Measurements from ENCODE around the gene CSF1R.
A peak's percentile ranks its signal among the peaks of the same experiment; 100 is the strongest.

Gene CSF1R

DNA sequence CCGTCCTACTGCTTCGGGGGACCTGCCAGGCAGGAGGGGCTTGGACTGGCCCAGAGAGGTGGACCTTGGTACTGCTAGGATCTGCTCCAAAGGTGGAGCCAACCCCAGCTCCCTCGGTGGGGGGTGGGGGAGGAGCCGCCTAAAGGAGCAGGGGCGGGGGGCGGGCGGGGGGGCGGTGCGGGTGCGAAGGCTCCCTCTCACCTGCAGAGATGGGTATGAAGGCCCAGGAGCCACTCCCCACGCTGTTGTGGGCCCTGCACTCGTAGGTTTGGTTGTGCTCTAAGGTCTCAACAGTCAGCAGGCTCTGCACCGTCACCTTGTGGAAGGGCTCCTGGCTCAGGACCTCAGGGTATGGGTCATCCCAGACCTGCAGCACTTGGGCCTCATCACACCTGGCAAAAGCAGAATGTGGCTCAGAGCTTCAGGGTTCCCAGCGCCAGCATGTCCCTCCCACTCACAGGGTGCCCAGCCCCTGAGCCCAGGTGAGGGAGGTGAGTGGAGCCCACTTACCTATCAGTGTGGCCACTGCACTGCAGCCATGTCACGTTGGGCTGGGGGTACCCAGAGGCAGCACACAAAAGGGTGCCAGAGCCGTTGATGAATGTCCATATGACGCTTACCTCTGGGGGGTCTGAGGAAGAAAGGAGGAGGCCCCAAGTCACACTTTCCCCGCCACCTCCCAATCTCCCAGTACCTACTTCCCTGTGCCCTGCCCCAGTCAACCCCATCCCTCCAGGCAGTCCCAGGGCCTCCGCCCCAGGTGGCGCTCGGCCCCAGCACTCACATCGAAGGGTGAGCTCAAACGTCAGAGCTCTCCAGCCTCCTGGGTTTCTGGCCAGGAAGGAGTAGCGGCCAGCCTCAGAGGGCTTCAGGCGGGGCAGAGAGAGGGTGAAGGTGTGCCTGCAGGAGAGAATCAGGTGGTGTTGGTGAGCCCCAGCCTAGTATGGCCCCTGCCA, 16.4 kb downstream of the CSF1R start:
- no peak for DNase-seq

DNA sequence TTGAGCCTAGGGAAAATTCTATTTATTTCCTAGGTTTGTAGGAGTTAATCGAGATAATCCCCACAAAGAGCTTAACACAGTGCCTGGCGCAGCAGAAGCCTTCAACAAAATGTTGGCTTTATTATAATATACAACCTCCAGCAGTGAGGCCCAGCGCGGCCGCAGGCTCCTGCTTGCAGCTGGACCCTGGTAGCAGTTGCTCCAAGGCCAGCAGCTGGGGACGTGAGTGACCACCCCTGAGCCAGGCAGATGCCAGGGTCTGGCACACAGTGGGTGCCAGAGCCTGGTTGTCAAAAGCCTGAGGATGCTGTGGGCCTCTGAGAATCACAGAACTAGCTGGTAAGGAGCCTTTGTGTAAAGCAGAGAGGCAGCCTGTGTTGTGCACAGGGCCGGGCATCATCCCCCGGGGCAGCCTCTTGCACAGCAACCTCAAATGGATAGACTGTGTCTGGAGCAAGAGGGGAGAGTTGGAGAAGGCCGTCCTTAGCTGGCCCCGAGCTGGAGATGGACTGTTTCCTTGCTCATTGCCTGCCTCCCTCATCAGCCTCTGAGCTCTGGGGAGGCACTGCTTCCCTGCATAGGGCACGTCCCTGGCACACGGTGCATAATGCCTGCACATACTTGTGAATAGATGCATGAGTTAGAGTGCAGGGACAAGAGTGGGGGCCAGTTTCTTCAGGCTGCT, 17.3 kb downstream of the CSF1R start:
- no peak for DNase-seq

DNA sequence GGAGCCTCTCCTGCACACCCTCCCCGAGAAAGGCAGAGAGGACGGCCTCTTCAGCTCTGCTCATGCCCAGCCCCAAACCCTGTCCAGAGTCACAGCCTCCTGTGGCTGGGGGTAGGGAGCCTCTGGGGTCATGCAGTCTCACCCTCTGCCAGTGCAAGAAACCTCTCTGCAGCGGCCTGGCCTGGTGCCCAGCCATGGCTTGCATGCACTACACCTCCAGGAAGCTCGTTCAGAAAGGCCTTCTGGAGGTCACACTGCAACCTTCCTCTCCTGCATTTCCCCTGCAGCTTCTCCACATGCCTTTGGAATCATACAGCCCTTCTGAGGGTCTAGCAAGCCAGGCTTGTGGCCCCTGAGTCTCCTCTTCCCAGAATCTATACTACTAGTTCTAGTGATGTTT, 17.9 kb downstream of the CSF1R start:
- DNase-seq = no peak

DNA sequence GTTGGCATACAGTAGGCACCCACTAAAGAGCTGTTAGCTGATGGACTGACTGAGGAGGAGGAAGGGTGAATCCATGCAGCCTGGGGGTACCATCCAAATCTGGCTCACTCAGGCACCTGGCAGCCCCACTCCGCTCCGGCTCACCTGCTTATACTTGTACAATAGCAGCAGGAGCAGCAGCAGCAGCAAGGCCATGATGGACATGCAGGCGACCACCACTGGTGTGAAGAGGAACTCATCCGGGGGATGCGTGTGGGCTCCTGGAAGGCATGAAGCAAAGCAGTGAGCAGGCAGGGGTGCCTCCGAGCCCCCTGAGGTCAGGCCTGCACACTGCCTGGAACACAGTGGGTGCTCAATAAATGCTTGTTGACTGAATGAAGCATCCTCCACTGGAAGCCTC, 18.3 kb downstream of the CSF1R start:
- DNase-seq = no peak

DNA sequence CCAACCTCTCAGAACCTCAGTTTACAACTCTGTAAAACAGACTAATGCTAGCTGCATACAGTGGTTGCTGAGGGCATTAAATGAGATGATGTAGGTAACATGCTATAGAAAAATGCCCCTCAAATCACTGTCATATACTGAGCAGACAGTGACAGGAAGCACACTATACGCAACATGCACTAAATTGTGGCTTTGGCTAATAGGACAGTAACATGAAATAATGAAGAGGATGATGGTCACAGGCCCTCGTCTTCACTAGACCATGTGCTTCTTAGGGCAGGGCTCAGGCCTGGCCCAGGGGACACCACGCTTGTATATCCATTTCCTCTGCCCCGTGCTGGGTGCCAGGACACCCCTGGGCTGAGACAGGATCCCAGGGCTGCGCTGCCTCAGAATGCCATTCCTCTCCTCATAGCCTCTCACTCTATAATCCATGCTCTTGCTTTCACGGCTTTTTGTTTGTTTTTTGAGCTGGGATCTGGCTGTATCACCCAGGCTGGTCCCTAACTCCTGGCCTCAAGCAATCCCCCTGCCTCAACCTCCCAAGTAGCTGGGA, 18.9 kb downstream of the CSF1R start:
- no peak for DNase-seq

DNA sequence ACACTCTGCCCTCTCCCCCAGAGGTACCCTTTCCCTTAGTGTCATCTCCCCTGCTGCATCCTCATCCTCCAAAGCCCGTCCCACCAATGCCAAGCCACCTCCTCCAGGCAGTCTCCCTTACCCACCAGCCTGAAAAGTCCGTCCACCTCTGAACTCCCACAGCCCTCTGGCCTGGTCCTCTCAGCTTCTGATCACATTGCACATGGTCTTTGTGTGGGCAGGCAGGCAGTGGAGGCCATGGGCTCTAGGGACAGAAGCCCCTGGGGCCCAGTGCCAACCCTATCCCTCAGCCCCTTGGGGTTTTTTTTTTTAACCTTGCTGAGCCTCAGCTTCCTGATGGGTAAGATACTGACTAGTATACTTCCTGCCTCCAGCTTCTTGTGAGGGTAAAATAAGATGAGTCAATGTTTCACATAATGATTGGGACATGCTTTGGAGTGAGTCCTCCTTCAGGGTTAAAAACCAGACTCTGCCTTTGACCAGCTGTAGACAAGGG, 19.4 kb downstream of the CSF1R start:
- DNase-seq = peak; percentile 73 to 74

DNA sequence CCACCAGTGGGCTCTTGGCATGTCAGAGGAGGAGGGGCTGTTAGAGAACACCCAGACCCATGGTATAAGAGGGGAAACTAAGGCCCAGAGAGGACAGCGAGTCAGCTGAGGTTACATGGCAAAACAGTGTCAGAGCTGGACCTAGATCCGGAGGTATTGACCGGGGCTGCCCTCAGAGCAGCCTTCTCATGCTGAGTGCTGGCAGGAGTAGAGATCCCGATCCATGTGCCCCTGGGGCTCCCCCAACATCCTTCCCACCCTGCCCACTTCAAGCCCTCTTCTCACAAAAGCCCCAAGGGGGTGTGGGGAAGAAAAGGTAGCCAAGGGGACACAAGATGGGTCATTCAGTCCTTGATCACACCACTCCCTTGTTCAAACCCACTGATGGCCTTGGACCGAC, 19.9 kb downstream of the CSF1R start:
- DNase-seq = no peak

DNA sequence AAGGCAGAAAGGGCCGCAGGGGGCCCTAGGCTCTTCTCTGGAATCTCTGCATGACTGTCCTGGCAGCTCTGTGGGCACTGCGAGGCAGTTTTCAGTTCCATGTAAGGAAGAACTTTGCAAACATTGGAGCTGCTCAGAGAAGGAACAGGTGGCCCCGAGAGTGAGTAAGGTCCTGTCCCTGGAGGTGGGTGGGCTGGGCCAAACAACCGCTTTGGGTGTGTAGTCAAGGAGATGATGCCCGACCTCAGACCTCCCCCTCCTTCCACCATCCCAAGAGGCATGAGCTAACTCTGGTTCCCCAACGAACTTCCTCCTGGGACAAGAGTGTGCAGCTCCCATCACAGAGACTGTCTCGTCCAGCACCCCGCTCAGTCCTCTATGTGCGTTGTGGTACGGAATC, 20.5 kb downstream of the CSF1R start:
- DNase-seq = peak; percentile 76 to 90

DNA sequence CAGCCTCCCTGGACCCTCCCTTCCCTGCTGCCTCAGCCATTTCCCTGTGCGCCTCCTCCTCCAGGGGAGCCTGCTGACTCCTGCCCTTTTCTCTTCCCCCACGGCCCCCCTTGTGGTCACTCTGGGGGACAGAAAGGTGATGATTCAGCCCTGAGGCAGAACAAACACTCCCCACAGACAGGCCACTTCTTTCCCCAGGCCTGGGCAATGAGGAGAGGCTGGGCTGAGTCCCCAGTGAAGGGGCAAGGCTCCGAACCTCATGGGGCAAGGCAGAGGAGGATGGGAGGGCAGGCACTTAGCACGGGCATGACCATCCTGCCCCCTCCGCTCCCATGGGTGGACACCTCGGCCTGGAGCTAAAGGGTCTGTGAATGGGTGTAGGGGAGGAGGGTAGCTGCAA, 21.0 kb downstream of the CSF1R start:
- peak in 1 of 2 donors; percentile 23 for DNase-seq

DNA sequence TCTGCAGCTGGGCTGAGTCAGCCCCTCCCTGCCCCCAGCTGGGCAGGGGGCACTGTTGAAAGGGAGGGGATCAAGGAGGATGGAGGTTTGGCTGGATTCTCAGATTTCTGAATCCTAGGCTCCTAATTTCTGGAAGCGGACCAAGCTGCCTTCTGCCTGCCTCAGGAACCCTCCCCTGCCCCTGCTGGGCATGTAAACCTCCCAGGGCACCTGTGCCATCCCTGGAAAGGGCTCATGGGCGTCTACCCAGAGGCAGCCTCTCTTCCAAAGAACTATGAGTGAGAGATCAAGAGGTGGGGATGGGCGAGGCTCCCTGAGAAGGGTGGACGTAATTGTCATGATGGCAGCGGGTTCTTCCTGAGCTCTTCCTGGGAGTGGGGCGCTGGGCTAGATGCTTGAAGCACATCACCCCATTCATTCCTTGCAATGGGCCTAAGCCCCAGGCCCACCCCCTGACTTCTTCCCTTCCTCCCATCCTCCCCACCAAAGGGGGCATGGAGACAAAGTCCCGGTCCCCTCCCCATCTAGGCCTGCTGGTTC, 21.6 kb downstream of the CSF1R start:
- DNase-seq = no peak

DNA sequence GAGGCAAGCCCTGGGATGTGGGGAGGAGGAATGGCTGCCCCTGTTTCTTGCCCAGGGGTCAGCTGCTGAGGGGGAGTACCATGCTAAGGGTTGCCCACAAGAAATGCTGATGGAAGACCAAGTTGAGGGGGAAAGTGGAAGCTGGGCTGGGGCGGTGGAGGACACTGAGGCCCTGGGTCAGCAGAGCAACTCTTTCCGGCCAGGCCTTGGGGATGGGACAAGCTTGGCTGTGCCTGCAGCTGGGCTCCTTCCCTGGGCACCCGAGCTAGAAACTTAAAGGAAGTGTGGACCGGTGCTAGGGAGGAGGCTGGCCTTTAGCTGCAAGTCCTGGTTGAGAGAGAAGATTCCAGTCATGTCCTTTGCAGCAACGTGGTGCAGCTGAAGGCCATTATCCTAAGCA, 22.7 kb downstream of the CSF1R start:
- DNase-seq = no peak

DNA sequence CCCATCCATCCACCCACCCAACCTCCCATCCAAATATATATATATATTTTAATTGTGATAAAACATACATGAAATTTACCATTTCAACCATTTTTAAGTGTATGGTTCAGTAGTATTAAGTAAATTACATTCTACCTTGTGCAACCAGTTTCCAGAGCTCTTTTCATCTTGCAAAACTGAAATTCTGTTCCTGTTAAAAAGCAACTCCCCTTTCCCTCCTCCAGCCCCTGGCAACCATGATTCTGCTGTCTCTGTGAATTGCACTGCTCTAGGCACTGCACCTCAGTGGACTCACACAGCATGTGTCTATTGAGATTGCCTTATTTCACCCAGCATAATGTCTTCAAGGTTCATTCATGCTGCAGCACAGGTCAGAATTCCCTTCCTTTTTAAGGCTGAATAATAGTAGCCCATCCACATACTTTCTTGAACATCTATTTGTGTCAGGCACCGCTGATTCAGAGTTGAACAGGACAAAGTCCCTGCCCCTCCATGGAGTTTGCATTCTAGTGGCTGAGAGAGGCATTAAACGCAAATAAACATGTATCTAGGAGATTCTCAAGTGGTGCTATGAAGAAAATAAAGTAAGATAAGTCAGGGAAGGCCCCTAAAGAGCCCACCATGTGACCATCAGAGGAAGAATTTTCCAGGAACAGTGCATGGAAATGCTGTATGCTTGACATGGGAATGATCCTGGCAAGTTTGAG, 24.0 kb downstream of the CSF1R start:
- DNase-seq = peak; percentile 36 to 45

DNA sequence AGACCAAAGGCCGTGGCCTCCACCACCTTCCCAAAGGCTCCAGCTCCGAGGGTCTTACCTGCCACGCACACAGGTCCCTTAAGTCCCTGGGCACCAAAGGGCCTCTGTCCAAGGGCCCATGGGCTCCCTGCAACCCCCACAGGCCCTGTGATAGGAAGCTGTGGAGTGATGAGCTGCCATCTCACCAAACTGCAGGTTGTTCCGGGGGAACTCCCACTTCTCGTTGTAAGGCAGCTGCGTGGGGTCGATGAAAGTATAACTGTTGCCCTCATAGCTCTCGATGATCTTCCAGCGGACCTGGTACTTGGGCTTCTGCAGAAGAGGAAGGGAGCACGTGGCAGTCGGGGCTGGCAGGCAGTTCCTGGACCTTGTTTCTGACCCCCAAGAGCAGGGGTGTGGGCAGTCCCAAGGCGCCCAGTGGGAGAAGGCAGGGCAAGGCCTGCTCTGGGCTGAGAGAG, 24.8 kb downstream of the CSF1R start:
- DNase-seq = no peak

DNA sequence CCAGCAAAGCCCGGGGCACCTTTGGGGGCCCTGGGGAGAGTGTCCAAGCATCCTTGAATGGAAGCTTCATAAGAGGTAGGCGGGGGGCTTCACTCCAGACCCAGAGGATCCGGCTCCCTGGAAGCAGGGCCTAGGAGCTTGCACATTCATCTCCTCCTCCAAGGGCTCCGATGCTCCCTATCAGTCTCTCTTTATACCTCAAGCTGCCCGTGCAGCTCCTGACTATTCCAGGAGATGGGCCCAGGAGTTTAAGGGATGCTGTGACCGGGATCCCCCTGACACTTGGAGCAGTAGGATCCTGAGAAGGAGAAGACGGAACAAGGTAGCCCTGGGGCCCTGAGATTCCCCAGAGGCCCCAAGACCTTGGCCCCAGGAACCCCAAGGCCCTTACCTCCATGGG, 25.9 kb downstream of the CSF1R start:
- DNase-seq = no peak

DNA sequence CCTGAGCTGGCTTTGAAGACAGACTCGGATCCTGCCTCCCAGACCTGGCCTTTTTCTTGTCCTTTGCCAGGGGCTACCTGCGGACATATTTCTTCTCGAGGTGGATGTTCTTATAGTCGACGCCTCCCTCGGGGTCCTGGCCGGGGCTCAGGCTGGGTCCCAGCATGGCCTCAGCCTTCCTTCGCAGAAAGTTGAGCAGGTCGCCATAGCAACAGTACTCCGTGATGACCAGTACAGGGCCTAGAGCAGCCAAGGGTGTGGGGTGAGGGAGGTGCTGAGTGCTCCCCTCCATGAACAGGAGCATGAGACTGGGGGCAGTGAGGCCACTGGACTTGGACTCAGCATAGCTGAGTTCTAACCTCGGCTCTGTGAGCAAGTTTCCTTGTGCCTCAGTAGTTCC, 26.7 kb downstream of the CSF1R start:
- no peak for DNase-seq

DNA sequence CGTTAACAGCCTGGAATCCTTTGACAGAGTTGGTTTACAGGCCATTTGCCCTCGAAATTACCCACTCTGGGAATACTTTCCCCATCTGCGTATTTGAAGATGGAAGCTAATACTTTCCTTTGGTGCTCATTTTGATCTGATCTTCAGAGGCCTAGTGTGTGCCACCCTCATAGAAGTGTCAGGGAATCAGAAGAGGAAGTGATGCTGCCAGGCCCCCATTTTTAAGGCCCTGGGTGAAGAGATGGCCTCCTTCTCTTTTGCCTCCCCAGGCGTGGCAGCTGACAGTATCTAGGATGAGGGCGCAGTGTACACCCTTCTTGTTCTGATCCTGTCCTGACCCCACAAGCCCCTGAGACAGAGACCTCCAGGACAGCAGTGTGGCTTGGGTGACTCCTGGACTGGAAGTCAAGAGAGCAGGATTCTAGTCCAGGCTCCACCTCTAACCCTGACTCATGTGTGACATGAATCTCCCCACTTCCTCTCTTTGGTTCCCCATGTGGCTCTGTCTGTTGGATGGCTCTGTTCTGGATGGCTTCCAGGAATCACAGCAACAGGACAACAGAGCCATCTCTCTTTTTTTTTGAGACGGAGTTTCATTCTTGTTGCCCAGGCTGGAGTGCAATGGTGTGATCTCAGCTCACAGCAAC, 27.8 kb downstream of the CSF1R start:
- peak; percentile 85 to 88 for DNase-seq

DNA sequence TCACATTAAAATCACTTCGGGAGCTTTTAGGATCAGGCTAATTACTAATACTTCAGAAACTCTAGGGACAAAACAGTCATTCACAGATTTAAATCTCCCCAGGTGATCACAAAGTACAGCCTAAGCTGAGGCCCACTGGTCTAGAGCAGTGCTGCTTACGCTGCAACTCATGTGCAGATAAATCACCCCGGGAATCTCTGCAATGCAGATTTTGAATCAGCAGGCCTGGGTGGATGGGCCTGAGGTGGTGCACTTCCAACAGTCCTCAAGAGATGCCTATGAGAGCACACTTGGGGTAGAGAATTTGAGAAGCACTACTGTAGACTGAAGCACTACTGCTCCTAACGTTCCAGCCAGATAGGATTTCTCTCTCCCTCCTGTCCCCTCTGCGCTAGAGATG, 28.4 kb downstream of the CSF1R start:
- no peak for DNase-seq

DNA sequence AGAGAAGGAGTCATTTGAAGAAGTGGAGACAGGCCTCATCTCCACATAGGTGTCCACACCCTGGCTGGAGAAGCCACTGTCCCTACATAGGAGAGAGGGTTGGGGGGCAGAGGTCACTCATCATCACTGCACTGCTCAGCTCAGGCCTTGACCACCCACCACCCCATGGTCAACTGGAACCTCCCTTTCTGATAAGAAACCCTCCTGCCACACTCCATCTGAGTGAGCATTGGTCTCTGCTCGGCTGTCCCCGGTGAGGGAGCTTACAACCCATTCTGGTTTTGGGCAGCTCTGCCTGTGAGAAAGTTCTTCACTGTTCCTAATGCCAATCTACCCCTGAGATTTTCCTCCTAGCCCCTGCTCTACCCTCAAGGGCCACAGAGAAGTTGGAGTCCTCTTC, 28.8 kb downstream of the CSF1R start:
- no peak for DNase-seq

DNA sequence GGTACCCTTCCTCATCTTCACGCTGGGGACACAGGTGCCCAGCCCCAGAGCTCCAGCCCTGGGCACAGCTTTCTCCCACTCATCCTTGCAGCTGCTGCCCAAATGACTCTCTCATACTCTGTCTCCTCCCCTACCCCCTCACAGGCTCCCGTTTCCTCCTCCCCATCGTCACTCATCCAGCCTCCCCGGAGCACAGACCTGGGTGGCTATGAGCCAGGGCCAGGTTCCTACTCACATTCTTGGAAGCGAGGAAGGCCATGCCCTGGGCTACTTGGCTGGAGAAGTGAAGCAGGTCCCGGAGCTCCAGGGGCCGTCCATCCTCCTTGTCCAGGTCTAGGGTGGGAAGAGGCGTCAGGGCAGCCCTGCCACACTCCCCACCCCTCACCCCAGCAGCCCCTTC, 29.3 kb downstream of the CSF1R start:
- no peak for DNase-seq

DNA sequence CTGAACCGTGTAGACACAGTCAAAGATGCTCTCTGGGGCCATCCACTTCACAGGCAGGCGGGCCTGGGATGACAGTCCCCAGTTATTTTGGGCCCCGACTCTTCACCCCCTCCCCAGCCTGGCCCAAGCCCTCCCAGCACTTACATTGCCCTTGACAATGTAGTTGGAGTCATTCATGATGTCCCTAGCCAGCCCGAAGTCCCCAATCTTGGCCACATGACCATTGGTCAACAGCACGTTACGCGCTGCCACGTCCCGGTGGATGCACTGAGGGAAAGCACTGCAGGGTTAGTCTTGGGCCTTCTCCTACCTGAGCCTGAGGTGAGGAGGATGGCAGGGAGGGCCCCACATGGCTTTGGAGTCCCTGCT, 30.3 kb downstream of the CSF1R start:
- no peak for DNase-seq

DNA sequence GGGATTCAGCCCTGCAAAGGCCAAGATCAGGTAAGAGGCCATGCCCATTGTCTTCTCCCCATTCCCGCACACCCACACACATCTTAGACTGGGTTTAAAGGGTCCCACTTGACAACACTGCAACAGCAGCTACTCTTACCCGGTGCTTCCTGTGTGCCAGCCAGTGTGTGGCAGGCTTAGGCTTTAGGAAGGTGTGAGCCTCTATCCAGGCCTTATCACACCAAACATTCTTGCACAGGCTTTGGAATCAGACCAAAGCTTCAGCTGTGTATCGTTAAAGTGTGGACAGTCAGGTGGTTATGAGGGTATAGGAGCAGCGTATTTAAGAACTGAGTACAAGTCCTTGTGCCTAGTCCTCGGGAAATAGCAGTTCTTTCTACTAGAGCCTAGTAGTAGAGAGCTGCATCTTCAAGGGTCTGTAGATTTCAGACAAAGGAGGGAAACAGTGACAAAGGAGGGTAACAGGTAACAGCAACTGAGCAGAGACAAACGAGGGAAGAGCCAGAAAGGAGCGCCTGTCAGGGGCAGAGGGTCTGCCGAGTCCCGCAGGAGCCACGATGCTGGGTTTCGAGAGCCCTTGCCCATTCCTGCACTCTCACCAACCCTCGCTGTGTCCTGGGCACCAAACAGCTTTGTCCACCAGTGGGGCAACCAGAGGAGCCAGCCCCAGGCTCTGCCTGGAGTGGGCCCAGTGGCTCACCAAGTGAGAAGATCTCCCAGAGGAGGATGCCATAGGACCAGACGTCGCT, 30.9 kb downstream of the CSF1R start:
- no peak for DNase-seq

DNA sequence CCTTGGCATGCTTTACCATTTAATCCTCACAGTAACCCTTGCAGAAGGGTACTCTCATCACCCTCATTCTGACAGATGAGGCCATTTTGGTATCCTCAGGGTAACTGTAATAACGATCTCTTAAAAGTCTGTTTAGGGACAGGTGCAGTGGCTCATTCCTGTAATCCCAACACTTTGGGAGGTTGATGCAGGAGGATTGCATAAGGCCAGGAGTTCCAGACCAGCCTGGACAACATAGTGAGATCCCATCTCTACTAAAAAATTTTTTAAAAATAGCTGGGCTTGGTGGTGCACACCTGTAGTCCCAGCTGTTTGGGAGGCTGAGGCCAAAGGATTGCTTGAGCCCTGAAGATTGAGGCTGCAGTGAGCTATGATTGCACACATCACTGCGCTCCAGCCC, 31.8 kb downstream of the CSF1R start:
- no peak for DNase-seq

Measured in inflammatory macrophage treated with lipopolysaccharide for 1 hour (primary cell).